ENCODE data around the gene UIMC1. TPM values are rescaled to one million over a fixed set of nuclear protein-coding genes. Genes with fewer than 3 reads are reported as not detected.

The UIMC1 gene
- total and polyA plus RNA-seq, 2 of the 4 experiments (the other 2 are of a cell fraction), result 19.5 to 27.6 TPM

DNA sequence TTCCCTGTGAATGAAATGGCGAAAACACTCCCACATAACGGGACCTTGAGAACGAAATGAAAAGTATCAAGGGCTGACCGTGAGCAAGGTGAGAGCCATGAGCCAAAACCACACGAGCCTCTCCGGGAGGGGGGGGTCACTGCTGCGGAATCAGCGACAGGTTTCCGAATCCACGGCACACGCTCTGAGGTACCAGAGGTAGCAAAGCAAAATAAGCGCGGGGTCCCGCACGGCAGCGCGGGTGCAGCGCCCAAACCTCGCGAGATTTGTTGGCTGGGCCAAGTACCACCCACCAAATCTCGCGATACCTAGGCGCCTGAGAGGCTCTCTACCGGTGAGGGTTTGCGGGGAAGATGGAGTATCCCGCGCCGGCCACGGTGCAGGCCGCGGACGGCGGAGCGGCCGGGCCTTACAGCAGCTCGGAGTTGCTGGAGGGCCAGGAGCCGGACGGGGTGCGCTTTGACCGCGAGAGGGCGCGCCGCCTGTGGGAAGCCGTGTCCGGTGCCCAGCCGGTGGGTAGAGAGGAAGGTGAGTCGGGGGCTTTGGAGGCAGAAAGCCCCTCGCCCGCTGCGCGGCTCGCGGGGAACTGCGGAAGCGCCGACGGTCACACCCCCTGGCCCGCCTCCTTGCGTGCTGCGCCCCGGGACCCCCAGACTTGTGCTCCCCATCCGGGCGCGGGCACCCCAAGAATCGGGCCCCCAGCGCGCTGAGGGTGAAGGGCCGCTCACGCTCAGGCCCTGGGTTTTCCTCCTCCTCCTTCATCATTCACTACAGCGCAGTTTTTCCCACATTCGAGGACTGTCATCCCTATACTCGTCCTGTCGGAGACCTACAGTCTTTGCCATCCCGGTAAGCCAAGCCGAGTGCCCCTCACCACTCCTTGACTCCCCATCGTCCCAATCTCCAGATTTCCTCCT, 16.1 kb upstream of the UIMC1 start, which contains the start of gene ZNF346:
ZNF346 (plus strand) TSS at position 311 of the 917 bp plus-strand sequence; CDS start at position 354, 43 bp downstream.
- Histone ChIP-seq H4K91ac (ENCODE audit: insufficient read depth, low read depth, low read length) (peak within 1 kb of the TSS; percentile 50), H3K79me1 (ENCODE audit: low read depth in 1 of 2, low read length in 2 of 2) (peaks cover 21 to 45% of the 10 kb centered on the region in 2 experiments), H3K56ac (ENCODE audit: extremely low read depth, insufficient read depth, low read length) (peak within 1 kb of the TSS; percentile 75), H4K20me1 (ENCODE audit: insufficient read depth, low read length) (peaks cover 5% of the 10 kb centered on the region; the same call in 1 of the 2 replicates), H3K36me3 (ENCODE audit: control insufficient read depth, insufficient read depth, low read length) (peaks cover 1% of the 10 kb centered on the region), H3K27ac (ENCODE audit: insufficient read depth, low read length) (peak within 1 kb of the TSS; percentile 75), H3K9ac (ENCODE audit: low read depth, low read length) (peak within 1 kb of the TSS; percentile 95), H3K27me3 (ENCODE audit: control insufficient read depth, insufficient read depth, low read length) (no peaks in the 10 kb centered on the region), H2AFZ (replicated peaks; ENCODE audit: low read length, poor library complexity) (peak within 1 kb of the TSS; percentile 98), H2BK20ac (ENCODE audit: low read depth, low read length) (peak within 1 kb of the TSS; percentile 39; the same call in 1 of the 2 replicates), H3K4ac (ENCODE audit: low read depth, low read length) (peak within 1 kb of the TSS; percentile 88), H3K4me1 (ENCODE audit: control insufficient read depth, insufficient read depth, low read length) (peaks cover 9% of the 10 kb centered on the region), H3K4me2 (ENCODE audit: low read depth, low read length) (peak within 1 kb of the TSS; percentile 99), H2AK5ac (ENCODE audit: low read depth, low read length) (peak within 1 kb of the TSS; percentile 84), H2BK120ac (ENCODE audit: low read depth, low read length) (peak within 1 kb of the TSS; percentile 76; the same call in 1 of the 2 replicates), H3K9me1 (ENCODE audit: insufficient read depth, low read length) (peaks cover 6% of the 10 kb centered on the region), H2BK5ac (ENCODE audit: low read depth, low read length, poor library complexity, severe bottlenecking) (peak within 1 kb of the TSS; percentile 30), H2AK9ac (replicated peaks; ENCODE audit: low read depth, low read length, poor library complexity) (peak within 1 kb of the TSS; percentile 95), H3K18ac (ENCODE audit: low read depth, low read length) (peak within 1 kb of the TSS; percentile 59; the same call in 1 of the 2 replicates), H4K8ac (ENCODE audit: low read depth in 2 of 2, low read length in 2 of 2) (peak within 1 kb of the TSS; percentile 91 to 95), H3K14ac (replicated peaks; ENCODE audit: low read depth, low read length) (peak within 1 kb of the TSS; percentile 92), H3K23ac (ENCODE audit: low read depth, low read length) (peak within 1 kb of the TSS; percentile 97), H3K4me3 (ENCODE audit: insufficient read depth, low read depth, low read length) (peak within 1 kb of the TSS; percentile 93), H2BK15ac (ENCODE audit: low read depth, low read length) (no peak within 1 kb of the TSS), H4K5ac (ENCODE audit: low read depth, low read length) (peak within 1 kb of the TSS; percentile 74), H3K9me3 (ENCODE audit: control insufficient read depth, insufficient read depth, low read length) (no peaks in the 10 kb centered on the region)
- 1% methylated on average over 17 of the region's 77 CpGs; no CpG with 5 or more reads in 1 of the 2 experiments for WGBS, 2 experiments (ENCODE audit: extremely low coverage in 2 of 2, insufficient read length in 1 of 2)
- intact Hi-C loops (cut with micrococcal nuclease), result no loop called here
- dilution Hi-C loops (cut with HindIII; ENCODE audit: low sequenced_read_pairs, unreplicated experiment), result no loop called here
- peak; percentile 92 for DNase-seq
- CTCF ChIA-PET, result interaction anchor here (0.7 to 0.9 kb wide), 2 partner anchors 17 to 20 kb away, joined by 3 read pairs; no protein-coding TSS in a partner anchor
- TF ChIP-seq POLR2A (IDR thresholded peaks at IDR 0.05; ENCODE audit: low read depth, low read length) (peak; percentile 82), FOS (IDR thresholded peaks at IDR 0.05; ENCODE audit: low read depth, low read length) (no peak), BHLHE40 (IDR thresholded peaks at IDR 0.05; ENCODE audit: low read depth, low read length) (no peak), MXI1 (IDR thresholded peaks at IDR 0.05; ENCODE audit: borderline replicate concordance, low read depth, low read length) (peak; percentile 72; the same call in 1 of the 2 replicates), RAD21 (IDR thresholded peaks at IDR 0.05; ENCODE audit: low read length) (0 out of 2 replicates have a peak, but pooled peaks have one; percentile 14)
- TF ChIP-seq, protein P1, sequence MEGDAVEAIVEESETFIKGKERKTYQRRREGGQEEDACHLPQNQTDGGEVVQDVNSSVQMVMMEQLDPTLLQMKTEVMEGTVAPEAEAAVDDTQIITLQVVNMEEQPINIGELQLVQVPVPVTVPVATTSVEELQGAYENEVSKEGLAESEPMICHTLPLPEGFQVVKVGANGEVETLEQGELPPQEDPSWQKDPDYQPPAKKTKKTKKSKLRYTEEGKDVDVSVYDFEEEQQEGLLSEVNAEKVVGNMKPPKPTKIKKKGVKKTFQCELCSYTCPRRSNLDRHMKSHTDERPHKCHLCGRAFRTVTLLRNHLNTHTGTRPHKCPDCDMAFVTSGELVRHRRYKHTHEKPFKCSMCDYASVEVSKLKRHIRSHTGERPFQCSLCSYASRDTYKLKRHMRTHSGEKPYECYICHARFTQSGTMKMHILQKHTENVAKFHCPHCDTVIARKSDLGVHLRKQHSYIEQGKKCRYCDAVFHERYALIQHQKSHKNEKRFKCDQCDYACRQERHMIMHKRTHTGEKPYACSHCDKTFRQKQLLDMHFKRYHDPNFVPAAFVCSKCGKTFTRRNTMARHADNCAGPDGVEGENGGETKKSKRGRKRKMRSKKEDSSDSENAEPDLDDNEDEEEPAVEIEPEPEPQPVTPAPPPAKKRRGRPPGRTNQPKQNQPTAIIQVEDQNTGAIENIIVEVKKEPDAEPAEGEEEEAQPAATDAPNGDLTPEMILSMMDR (conservative IDR thresholded peaks at IDR 0.05; ENCODE audit: low read depth, low read length), result peak; percentile 38
- BruUV-seq (replicated peaks), result no TSS peak
- POLR2A ChIA-PET (ENCODE audit: unreplicated experiment), result no interaction called here
- peak; percentile 98 for ATAC-seq (ENCODE audit: low read depth)
- in situ Hi-C loops (cut with MboI; ENCODE audit: low sequenced_read_pairs), result no loop called here

Data from IMR-90 (cell line).